Peyer's patch (tissue), 4 donors: Measurements from ENCODE around the gene RBP5.

Experiments used
- POLR2A ChIP-seq, 2 donors: fragments of 450-650 bp; IDR thresholded peaks; one replicate each; pipeline ENCODE4 v1.5.1; 2017; ENCODE audit warnings: antibody characterized with exemption in 2 of 2, mild to moderate bottlenecking in 2 of 2, moderate library complexity in 2 of 2
- TF ChIP-seq, protein P1 (sequence below), 6 experiments: fragments of 450-650 bp in 4 of 6; fragments of 200-600 bp in 2 of 6; sonication (generic) in 1 of 6; IDR thresholded peaks; one replicate each; pipeline ENCODE4 v1.5.1; 2017 to 2019; ENCODE audit warnings: antibody characterized with exemption in 6 of 6, mild to moderate bottlenecking in 3 of 6, moderate library complexity in 1 of 6

DNA sequence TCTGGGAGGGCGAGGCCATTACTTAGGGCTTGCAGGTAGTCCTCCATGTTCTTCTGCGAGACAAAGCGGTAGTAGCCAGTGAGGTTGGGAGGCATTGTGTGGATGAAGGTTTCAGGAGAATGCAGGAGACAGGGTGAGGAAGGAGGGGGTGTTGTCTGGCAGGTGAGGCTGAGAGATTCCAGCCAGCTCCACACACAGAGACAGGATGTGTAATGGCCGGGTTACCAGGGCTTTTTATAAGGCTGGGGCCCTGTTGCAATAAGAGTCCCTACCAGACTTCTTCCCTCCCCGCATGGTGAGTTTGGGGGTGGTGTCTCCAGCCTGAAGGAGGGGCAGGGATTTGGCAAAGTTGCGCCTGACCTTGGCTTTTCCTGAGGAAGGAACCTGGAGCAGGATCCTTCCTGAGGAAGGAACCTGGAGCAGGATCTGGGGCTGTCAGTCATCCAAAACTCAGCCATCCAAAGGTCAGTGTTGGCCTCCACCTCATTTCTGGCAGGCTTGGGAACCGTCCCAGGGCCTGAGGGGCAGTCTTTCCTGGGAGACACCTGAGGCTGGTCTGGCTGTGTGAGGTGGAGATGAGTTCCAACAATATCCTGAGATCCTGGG, at the start of gene RBP5:
- TF ChIP-seq, protein P1, sequence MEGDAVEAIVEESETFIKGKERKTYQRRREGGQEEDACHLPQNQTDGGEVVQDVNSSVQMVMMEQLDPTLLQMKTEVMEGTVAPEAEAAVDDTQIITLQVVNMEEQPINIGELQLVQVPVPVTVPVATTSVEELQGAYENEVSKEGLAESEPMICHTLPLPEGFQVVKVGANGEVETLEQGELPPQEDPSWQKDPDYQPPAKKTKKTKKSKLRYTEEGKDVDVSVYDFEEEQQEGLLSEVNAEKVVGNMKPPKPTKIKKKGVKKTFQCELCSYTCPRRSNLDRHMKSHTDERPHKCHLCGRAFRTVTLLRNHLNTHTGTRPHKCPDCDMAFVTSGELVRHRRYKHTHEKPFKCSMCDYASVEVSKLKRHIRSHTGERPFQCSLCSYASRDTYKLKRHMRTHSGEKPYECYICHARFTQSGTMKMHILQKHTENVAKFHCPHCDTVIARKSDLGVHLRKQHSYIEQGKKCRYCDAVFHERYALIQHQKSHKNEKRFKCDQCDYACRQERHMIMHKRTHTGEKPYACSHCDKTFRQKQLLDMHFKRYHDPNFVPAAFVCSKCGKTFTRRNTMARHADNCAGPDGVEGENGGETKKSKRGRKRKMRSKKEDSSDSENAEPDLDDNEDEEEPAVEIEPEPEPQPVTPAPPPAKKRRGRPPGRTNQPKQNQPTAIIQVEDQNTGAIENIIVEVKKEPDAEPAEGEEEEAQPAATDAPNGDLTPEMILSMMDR (IDR thresholded peaks at IDR 0.05) = no peak
- no peak for TF ChIP-seq POLR2A (IDR thresholded peaks at IDR 0.05)
